ENCODE measurements around the gene SLC30A9. TPM values are rescaled to one million over a fixed set of nuclear protein-coding genes. Genes with fewer than 3 reads are reported as not detected.
A peak's percentile ranks its signal among the peaks of the same experiment; 100 is the strongest.

The SLC30A9 gene
- total and polyA plus RNA-seq, 2 experiments from 2014 or later: 67.3 to 74.6 TPM

DNA sequence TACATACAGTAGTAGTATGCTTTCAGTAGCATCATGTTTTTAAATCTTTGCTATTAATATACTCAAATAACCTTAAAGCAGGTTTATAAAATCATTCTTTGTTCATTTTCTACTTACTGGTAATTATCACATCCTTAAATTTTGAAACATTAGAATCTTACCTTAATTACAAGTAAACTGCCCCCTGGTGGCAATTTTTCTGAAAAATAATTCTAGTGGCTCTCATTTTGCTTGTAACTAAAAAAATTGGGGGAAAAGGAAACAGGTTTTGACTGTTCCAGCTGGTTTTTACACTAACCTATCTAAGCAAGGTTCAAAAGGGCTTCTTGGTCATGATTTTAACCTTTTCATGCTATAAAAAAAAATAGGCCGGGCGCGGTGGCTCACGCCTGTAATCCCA lies 27.2 kb upstream of the SLC30A9 start:
- ATAC-seq: no peak
- Histone ChIP-seq H3K9me2 (ENCODE audit: insufficient read depth) (no peaks in the 10 kb centered on the region), H3K27me3 (ENCODE audit: insufficient read depth) (no peaks in the 10 kb centered on the region), H3K4me2 (no peak overlapping the region), H2AFZ (no peak overlapping the region), H3K27ac (ENCODE audit: low read depth) (no peak overlapping the region), H3K4me3 (no peak overlapping the region), H3K4me1 (ENCODE audit: insufficient read depth) (no peaks in the 10 kb centered on the region), H3K36me3 (ENCODE audit: insufficient read depth) (no peaks in the 10 kb centered on the region), H4K20me1 (replicated peaks; ENCODE audit: insufficient read depth) (no peaks in the 10 kb centered on the region), H3K79me2 (replicated peaks; ENCODE audit: insufficient read depth) (no peaks in the 10 kb centered on the region), H3F3A (replicated peaks; ENCODE audit: low read depth) (no peaks in the 10 kb centered on the region)
- Mint-ChIP-seq H3K4me3 (no peak overlapping the region), H3K27me3 (ENCODE audit: insufficient read depth, low read depth, poor library complexity) (peaks cover 9% of the 10 kb centered on the region), H3K4me1 (peaks cover 9% of the 10 kb centered on the region; the same call in 2 of the 3 replicates), H3K36me3 (ENCODE audit: low read depth) (peaks cover 7% of the 10 kb centered on the region; the same call in 2 of the 3 replicates), H3K27ac (no peak overlapping the region), H3K9me3 (peaks cover 2% of the 10 kb centered on the region; the same call in 2 of the 3 replicates)
- DNase-seq (ENCODE audit: low spot score): peak; percentile 78
- TF ChIP-seq, protein P1, sequence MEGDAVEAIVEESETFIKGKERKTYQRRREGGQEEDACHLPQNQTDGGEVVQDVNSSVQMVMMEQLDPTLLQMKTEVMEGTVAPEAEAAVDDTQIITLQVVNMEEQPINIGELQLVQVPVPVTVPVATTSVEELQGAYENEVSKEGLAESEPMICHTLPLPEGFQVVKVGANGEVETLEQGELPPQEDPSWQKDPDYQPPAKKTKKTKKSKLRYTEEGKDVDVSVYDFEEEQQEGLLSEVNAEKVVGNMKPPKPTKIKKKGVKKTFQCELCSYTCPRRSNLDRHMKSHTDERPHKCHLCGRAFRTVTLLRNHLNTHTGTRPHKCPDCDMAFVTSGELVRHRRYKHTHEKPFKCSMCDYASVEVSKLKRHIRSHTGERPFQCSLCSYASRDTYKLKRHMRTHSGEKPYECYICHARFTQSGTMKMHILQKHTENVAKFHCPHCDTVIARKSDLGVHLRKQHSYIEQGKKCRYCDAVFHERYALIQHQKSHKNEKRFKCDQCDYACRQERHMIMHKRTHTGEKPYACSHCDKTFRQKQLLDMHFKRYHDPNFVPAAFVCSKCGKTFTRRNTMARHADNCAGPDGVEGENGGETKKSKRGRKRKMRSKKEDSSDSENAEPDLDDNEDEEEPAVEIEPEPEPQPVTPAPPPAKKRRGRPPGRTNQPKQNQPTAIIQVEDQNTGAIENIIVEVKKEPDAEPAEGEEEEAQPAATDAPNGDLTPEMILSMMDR (conservative IDR thresholded peaks at IDR 0.05; ENCODE audit: low read depth in 2 of 2): peak in 1 of 2 experiments; percentile 86; a peak in 3 of 4 replicates
- no peak for TF ChIP-seq CREB1 (CRISPR knock-in tag; IDR thresholded peaks at IDR 0.05; ENCODE audit: low read depth)

DNA sequence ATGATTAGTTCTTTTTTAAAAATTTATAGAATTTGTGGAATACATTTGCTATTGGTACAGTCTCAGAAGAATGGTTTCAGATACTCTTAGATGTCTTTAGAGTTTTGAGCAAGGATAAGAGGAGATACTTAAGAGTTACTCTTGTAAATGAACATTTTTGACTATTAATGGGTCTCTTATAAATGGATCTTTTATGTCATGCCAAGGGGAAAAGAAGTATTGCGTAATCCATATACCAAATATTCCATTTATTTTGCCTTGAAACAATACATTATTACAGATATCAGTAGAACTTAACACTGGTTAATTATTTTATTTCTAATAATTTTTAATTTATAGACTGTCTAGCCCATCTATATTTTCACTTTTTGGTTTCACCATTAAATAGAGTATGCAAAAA lies 25.9 kb upstream of the SLC30A9 start:
- Histone ChIP-seq H3K4me1 (ENCODE audit: insufficient read depth) (no peaks in the 10 kb centered on the region), H3F3A (replicated peaks; ENCODE audit: low read depth) (no peaks in the 10 kb centered on the region), H3K27ac (ENCODE audit: low read depth) (no peak overlapping the region), H3K79me2 (replicated peaks; ENCODE audit: insufficient read depth) (no peaks in the 10 kb centered on the region), H3K27me3 (ENCODE audit: insufficient read depth) (no peaks in the 10 kb centered on the region), H3K9me2 (ENCODE audit: insufficient read depth) (no peaks in the 10 kb centered on the region), H3K4me3 (no peak overlapping the region), H3K36me3 (ENCODE audit: insufficient read depth) (0 out of 2 replicates have a peak, but pooled peaks cover 5% of the 10 kb centered on the region), H2AFZ (no peak overlapping the region), H3K4me2 (no peak overlapping the region), H4K20me1 (replicated peaks; ENCODE audit: insufficient read depth) (no peaks in the 10 kb centered on the region)
- Mint-ChIP-seq H3K36me3 (ENCODE audit: low read depth) (peaks cover 12% of the 10 kb centered on the region), H3K9me3 (peaks cover 11% of the 10 kb centered on the region; the same call in 2 of the 3 replicates), H3K4me1 (peaks cover 8% of the 10 kb centered on the region; the same call in 2 of the 3 replicates), H3K27ac (no peak overlapping the region), H3K4me3 (no peak overlapping the region), H3K27me3 (ENCODE audit: insufficient read depth, low read depth, poor library complexity) (peaks cover 9% of the 10 kb centered on the region)
- no peak for DNase-seq (ENCODE audit: low spot score)
- ATAC-seq: no peak
- no peak for TF ChIP-seq EZH2 (IDR thresholded peaks at IDR 0.05; ENCODE audit: low read depth, unreplicated experiment)
- TF ChIP-seq NANOG (IDR thresholded peaks at IDR 0.05; ENCODE audit: borderline replicate concordance): no peak
- TF ChIP-seq POLR2AphosphoS5 (IDR thresholded peaks at IDR 0.05; ENCODE audit: low read depth): no peak
- TF ChIP-seq, protein P2, sequence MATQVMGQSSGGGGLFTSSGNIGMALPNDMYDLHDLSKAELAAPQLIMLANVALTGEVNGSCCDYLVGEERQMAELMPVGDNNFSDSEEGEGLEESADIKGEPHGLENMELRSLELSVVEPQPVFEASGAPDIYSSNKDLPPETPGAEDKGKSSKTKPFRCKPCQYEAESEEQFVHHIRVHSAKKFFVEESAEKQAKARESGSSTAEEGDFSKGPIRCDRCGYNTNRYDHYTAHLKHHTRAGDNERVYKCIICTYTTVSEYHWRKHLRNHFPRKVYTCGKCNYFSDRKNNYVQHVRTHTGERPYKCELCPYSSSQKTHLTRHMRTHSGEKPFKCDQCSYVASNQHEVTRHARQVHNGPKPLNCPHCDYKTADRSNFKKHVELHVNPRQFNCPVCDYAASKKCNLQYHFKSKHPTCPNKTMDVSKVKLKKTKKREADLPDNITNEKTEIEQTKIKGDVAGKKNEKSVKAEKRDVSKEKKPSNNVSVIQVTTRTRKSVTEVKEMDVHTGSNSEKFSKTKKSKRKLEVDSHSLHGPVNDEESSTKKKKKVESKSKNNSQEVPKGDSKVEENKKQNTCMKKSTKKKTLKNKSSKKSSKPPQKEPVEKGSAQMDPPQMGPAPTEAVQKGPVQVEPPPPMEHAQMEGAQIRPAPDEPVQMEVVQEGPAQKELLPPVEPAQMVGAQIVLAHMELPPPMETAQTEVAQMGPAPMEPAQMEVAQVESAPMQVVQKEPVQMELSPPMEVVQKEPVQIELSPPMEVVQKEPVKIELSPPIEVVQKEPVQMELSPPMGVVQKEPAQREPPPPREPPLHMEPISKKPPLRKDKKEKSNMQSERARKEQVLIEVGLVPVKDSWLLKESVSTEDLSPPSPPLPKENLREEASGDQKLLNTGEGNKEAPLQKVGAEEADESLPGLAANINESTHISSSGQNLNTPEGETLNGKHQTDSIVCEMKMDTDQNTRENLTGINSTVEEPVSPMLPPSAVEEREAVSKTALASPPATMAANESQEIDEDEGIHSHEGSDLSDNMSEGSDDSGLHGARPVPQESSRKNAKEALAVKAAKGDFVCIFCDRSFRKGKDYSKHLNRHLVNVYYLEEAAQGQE (IDR thresholded peaks at IDR 0.05; ENCODE audit: unreplicated experiment): no peak
- TF ChIP-seq, protein P3, sequence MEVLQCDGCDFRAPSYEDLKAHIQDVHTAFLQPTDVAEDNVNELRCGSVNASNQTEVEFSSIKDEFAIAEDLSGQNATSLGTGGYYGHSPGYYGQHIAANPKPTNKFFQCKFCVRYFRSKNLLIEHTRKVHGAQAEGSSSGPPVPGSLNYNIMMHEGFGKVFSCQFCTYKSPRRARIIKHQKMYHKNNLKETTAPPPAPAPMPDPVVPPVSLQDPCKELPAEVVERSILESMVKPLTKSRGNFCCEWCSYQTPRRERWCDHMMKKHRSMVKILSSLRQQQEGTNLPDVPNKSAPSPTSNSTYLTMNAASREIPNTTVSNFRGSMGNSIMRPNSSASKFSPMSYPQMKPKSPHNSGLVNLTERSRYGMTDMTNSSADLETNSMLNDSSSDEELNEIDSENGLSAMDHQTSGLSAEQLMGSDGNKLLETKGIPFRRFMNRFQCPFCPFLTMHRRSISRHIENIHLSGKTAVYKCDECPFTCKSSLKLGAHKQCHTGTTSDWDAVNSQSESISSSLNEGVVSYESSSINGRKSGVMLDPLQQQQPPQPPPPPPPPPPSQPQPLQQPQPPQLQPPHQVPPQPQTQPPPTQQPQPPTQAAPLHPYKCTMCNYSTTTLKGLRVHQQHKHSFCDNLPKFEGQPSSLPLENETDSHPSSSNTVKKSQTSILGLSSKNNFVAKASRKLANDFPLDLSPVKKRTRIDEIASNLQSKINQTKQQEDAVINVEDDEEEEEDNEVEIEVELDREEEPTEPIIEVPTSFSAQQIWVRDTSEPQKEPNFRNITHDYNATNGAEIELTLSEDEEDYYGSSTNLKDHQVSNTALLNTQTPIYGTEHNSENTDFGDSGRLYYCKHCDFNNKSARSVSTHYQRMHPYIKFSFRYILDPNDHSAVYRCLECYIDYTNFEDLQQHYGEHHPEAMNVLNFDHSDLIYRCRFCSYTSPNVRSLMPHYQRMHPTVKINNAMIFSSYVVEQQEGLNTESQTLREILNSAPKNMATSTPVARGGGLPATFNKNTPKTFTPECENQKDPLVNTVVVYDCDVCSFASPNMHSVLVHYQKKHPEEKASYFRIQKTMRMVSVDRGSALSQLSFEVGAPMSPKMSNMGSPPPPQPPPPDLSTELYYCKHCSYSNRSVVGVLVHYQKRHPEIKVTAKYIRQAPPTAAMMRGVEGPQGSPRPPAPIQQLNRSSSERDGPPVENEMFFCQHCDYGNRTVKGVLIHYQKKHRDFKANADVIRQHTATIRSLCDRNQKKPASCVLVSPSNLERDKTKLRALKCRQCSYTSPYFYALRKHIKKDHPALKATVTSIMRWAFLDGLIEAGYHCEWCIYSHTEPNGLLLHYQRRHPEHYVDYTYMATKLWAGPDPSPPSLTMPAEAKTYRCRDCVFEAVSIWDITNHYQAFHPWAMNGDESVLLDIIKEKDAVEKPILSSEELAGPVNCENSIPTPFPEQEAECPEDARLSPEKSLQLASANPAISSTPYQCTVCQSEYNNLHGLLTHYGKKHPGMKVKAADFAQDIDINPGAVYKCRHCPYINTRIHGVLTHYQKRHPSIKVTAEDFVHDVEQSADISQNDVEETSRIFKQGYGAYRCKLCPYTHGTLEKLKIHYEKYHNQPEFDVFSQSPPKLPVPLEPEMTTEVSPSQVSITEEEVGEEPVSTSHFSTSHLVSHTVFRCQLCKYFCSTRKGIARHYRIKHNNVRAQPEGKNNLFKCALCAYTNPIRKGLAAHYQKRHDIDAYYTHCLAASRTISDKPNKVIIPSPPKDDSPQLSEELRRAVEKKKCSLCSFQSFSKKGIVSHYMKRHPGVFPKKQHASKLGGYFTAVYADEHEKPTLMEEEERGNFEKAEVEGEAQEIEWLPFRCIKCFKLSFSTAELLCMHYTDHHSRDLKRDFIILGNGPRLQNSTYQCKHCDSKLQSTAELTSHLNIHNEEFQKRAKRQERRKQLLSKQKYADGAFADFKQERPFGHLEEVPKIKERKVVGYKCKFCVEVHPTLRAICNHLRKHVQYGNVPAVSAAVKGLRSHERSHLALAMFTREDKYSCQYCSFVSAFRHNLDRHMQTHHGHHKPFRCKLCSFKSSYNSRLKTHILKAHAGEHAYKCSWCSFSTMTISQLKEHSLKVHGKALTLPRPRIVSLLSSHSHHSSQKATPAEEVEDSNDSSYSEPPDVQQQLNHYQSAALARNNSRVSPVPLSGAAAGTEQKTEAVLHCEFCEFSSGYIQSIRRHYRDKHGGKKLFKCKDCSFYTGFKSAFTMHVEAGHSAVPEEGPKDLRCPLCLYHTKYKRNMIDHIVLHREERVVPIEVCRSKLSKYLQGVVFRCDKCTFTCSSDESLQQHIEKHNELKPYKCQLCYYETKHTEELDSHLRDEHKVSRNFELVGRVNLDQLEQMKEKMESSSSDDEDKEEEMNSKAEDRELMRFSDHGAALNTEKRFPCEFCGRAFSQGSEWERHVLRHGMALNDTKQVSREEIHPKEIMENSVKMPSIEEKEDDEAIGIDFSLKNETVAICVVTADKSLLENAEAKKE (CRISPR knock-in tag; IDR thresholded peaks at IDR 0.05): no peak
- TF ChIP-seq, protein P1 (conservative IDR thresholded peaks at IDR 0.05; ENCODE audit: low read depth in 2 of 2): no peak

All from GM23338 (cell line).